Gastrocnemius medialis (tissue), 4 donors: ENCODE data around the gene SETD3. TPM values are rescaled to one million over a fixed set of nuclear protein-coding genes. Genes with fewer than 3 reads are reported as not detected.

Experiments used
- ATAC-seq, 2 donors: fragments of 150-250 bp; one replicate each; pipeline ENCODE4 v1.9.1; 2016
- DNase-seq, 2 donors: peaks; one replicate each; pipeline ENCODE4 v3.0.0-alpha.2; 2019
- H3K27ac ChIP-seq, 4 donors: fragments of 200-600 bp; sonication (generic); 1 replicate in 1 of 4; 2 replicates in 3 of 4; pipeline ENCODE4 v1.5.1; 2016 to 2018; ENCODE audit warnings: mild to moderate bottlenecking in 2 of 4, moderate library complexity in 1 of 4
- H3K27me3 ChIP-seq, 3 donors: fragments of 200-600 bp; sonication (generic) in 2 of 3; 1 replicate in 1 of 3; 2 replicates in 2 of 3; pipeline versions ENCODE4 v1.5.1 to v1.6.0; 2016 to 2019; ENCODE audit warnings: mild to moderate bottlenecking in 1 of 3, moderate library complexity in 1 of 3
- H3K36me3 ChIP-seq, 2 donors: fragments of 200-600 bp; sonication (generic) in 1 of 2; one replicate each; pipeline ENCODE4 v1.5.1; 2017 to 2018
- H3K4me1 ChIP-seq, 2 donors: fragments of 200-600 bp; sonication (generic) in 1 of 2; one replicate each; pipeline ENCODE4 v1.5.1; 2016 to 2017; ENCODE audit warnings: mild to moderate bottlenecking in 2 of 2
- H3K4me3 ChIP-seq, 4 donors: fragments of 200-600 bp; sonication (generic) in 3 of 4; 1 replicate in 1 of 4; 2 replicates in 3 of 4; pipeline ENCODE4 v1.5.1; 2016 to 2019; ENCODE audit warnings: mild to moderate bottlenecking in 2 of 4
- H3K9me3 ChIP-seq, 3 donors: fragments of 200-600 bp; sonication (generic) in 2 of 3; 1 replicate in 1 of 3; 2 replicates in 2 of 3; pipeline ENCODE4 v1.5.1; 2016 to 2019
- POLR2A ChIP-seq, 2 donors: fragments of 450-650 bp; IDR thresholded peaks; one replicate each; pipeline ENCODE4 v1.6.1; 2017; ENCODE audit warnings: antibody characterized with exemption in 2 of 2, mild to moderate bottlenecking in 2 of 2, moderate library complexity in 2 of 2
- in situ Hi-C, 4 donors: fragments of 200-750 bp; cut with MboI; loops; one replicate each; pipeline versions ENCODE4 v1.15.0 to v1.8.0; 2017; ENCODE audit warnings: low sequenced_read_pairs in 4 of 4
- intact Hi-C: fragments of 100-400 bp; cut with DNase I; formaldehyde crosslinking; loops from one replicate; pipeline ENCODE4 v1.15.1; 2023; ENCODE audit warnings: low total_unique reads
- total RNA-seq, 4 donors: library from RNA; depleted of rRNA; stranded (reverse); fragments of >200 nt; gene quantifications; one replicate each; pipeline versions ENCODE4 v1.1.0 to v1.2.3, GENCODE V29; 2016
- TF ChIP-seq, protein P1 (sequence below), 5 experiments: fragments of 450-650 bp in 3 of 5; fragments of 200-600 bp in 2 of 5; sonication (generic) in 2 of 5; IDR thresholded peaks in 4 of 5; conservative IDR thresholded peaks in 1 of 5; 1 replicate in 4 of 5; 2 replicates in 1 of 5; pipeline ENCODE4 v1.5.1; 2016 to 2019; ENCODE audit warnings: antibody characterized with exemption in 5 of 5, mild to moderate bottlenecking in 3 of 5, moderate library complexity in 3 of 5

Gene SETD3
- 100 to 1,000 TPM; 116 to 170 (median 117) TPM for total RNA-seq

DNA sequence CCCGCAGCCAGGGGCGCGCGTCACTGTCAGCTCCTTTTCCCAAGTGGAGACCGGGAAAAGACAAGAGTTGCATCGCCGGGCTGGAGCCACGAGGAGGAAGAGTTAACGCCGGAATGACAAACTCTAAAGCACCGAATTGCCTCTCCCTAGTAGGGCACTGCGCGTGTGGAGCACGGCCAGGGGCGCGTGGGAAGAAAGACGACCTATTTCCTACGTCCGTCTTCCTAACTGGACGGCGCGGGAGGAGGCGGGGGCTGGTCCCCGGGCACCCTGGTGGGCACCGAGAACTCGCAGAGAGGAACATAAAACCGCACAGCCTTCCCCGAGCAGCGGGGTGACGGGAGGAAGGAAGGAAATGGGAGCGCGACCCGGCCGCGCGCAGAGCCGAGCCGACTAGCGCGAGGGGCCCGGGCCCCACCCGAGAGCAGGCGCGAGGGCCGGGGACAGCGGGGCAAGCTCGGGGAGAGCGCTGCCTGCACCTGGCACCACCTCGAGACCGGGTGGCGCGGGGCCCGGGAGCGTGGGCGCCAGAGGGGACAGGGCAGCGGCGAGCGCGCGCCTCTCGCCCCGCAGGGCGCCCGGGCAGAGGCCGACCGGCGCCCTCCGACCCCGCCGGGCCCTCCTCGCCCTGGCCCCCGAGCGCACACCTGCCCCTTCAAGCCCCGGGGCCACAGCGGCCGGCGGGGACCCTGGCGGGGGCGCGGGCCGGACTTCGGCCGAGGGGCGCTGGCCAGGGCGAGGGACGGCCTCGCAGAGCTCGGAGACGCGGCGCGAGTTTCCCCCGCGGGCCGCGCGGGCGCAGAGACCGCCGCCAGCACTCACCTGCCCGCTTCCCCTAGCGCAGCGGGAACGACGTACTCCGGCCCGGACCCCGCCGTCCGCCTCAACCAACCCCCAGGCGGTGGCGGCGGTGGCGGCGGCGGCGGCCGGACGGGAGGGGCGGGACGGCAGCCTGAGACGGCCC, at the start of gene SETD3:
Gene SETD3, minus strand, starts transcription at position 954 of the 964 bp plus-strand sequence. CDS start 15,054 bp downstream, outside the sequence.
- DNase-seq (peak; percentile 66 to 85), ATAC-seq (peak; percentile 43 to 48)
- peak; percentile 78 to 82 for TF ChIP-seq POLR2A (IDR thresholded peaks at IDR 0.05)
- TF ChIP-seq, protein P1, sequence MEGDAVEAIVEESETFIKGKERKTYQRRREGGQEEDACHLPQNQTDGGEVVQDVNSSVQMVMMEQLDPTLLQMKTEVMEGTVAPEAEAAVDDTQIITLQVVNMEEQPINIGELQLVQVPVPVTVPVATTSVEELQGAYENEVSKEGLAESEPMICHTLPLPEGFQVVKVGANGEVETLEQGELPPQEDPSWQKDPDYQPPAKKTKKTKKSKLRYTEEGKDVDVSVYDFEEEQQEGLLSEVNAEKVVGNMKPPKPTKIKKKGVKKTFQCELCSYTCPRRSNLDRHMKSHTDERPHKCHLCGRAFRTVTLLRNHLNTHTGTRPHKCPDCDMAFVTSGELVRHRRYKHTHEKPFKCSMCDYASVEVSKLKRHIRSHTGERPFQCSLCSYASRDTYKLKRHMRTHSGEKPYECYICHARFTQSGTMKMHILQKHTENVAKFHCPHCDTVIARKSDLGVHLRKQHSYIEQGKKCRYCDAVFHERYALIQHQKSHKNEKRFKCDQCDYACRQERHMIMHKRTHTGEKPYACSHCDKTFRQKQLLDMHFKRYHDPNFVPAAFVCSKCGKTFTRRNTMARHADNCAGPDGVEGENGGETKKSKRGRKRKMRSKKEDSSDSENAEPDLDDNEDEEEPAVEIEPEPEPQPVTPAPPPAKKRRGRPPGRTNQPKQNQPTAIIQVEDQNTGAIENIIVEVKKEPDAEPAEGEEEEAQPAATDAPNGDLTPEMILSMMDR (IDR thresholded peaks at IDR 0.05 in 4 of 5, conservative IDR thresholded peaks at IDR 0.05 in 1 of 5) = peak; percentile 5 to 43 (median 17)
- no peaks in the 10 kb centered on the region for H3K36me3 ChIP-seq
- in situ Hi-C loops = no loop called here
- intact Hi-C loops = no loop called here
- peak within 1 kb of the TSS; percentile 92 to 98 (median 95) for H3K27ac ChIP-seq
- no peaks in the 10 kb centered on the region for H3K9me3 ChIP-seq
- peak within 1 kb of the TSS; percentile 89 to 100 (median 94) for H3K4me3 ChIP-seq
- no peaks in the 10 kb centered on the region for H3K27me3 ChIP-seq
- H3K4me1 ChIP-seq = peaks cover 51 to 65% of the 10 kb centered on the region in 2 donors

DNA sequence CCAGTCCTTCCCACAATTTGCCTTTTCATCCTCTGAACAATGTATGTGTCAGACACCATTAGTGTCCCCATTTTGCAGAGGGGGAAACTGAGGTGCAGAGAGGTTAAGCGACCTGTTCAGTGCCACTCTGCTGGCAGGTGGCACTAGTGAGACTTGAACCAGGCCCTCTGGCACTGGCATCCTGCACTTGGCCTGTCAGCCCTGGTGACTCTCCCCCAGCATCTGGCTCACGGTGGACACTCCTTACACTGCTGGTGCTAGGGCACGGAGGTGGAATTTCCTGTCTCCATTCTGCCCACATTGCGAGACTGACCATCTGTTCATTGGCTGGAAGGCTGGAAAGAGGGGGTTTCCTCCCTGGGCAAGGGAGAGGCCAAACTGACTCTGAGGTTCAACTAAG, 49.2 kb upstream of the SETD3 start:
- intact Hi-C loops = no loop called here
- no peak for ATAC-seq

DNA sequence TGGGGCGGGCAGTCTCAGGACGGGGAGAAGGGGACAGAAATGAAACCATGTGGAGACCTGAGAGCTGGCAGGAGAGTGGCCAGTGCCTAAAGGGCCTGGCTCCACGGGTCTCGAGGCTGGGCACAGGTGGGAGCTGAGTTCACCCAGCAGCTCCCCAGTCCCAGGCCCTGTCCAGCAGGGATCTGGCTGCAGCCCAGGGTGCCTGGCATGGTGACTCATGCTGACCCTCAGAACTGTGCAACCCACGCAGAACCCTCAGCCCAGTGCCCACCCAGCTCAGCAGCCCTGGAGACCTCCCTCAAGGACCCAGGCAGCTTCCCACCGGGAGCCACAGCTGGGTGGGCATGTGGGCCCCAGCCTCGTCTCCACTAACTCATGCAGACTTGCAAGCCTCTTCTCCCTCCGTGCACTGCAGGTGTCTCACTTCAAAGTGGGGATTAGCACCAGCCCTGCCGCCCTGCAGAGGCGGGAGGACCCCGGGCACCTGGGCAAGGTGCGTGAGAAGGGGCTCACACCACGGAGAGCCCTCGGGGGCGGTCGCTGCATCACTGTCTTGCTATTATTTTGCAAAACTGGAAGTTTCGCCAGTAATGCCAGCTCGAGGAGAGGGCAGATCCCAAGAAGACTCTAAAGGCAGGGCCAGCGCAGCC, 46.9 kb upstream of the SETD3 start:
- no peak overlapping the region for H3K4me3 ChIP-seq
- no peaks in the 10 kb centered on the region for H3K36me3 ChIP-seq
- DNase-seq = no peak
- no peaks in the 10 kb centered on the region for H3K9me3 ChIP-seq
- intact Hi-C loops = no loop called here
- TF ChIP-seq, protein P1 (IDR thresholded peaks at IDR 0.05 in 4 of 5, conservative IDR thresholded peaks at IDR 0.05 in 1 of 5) = no peak
- no peak for TF ChIP-seq POLR2A (IDR thresholded peaks at IDR 0.05)
- no peaks in the 10 kb centered on the region for H3K27me3 ChIP-seq
- H3K27ac ChIP-seq = no peak overlapping the region
- in situ Hi-C loops = loop anchor here in 3 of 4 donors (10.0 kb wide), 2 partner anchors 97 to 107 kb away; no protein-coding TSS in a partner anchor
- no peak for ATAC-seq
- no peaks in the 10 kb centered on the region for H3K4me1 ChIP-seq

More for the DNA sequence above, 49.2 kb upstream of the SETD3 start:
- no peak overlapping the region for H3K4me3 ChIP-seq
- H3K4me1 ChIP-seq = no peaks in the 10 kb centered on the region
- H3K27me3 ChIP-seq = no peaks in the 10 kb centered on the region
- in situ Hi-C loops = loop anchor here in 3 of 4 donors (10.0 kb wide), 2 partner anchors 95 to 105 kb away; no protein-coding TSS in a partner anchor
- TF ChIP-seq POLR2A (IDR thresholded peaks at IDR 0.05) = no peak
- TF ChIP-seq, protein P1 (IDR thresholded peaks at IDR 0.05 in 4 of 5, conservative IDR thresholded peaks at IDR 0.05 in 1 of 5) = no peak
- DNase-seq = no peak
- no peak overlapping the region for H3K27ac ChIP-seq
- no peaks in the 10 kb centered on the region for H3K36me3 ChIP-seq
- no peaks in the 10 kb centered on the region for H3K9me3 ChIP-seq

DNA sequence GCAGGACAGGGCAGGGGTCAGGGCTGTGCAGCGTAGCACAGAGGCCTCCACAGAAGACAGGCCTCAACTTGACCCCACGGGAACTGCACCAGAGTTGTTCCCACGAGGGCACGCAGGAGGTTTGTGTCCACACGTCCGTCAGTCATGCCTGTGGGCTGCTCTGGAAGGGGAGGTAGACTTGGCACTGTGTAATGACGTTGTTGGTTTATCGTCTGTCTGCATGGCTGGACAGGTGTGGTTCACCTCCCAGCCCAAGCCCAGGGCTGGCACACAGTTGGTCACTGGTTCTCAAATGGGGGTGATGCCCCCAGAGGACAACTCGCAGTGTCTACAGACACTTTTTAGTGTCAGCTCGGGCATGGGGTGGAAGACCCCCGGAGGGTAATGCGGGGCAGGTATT, 46.4 kb upstream of the SETD3 start:
- in situ Hi-C loops (loop anchor here in 3 of 4 donors (10.0 kb wide), 2 partner anchors 98 to 108 kb away; no protein-coding TSS in a partner anchor), intact Hi-C loops (no loop called here)
- Histone ChIP-seq H3K36me3 (no peaks in the 10 kb centered on the region), H3K4me3 (no peak overlapping the region), H3K4me1 (no peaks in the 10 kb centered on the region), H3K9me3 (no peaks in the 10 kb centered on the region), H3K27me3 (no peaks in the 10 kb centered on the region), H3K27ac (peak overlapping the region in 1 of 4 donors; percentile 46)
- DNase-seq (no peak), ATAC-seq (no peak)
- TF ChIP-seq, protein P1 (IDR thresholded peaks at IDR 0.05 in 4 of 5, conservative IDR thresholded peaks at IDR 0.05 in 1 of 5) = no peak
- no peak for TF ChIP-seq POLR2A (IDR thresholded peaks at IDR 0.05)
